ENCODE results near the gene LRP8.
"Not testable (repeated sequence)": the region's sequence is repeated elsewhere in the genome, so short reads cannot be mapped to it uniquely, and the experiment has no call there.

The LRP8 gene

GRCh38 chr1:53220171-53220961, 107.5 kb downstream of the LRP8 start, which contains the start of gene CZIB:
CZIB (minus strand) TSS chr1:53220634; CDS start chr1:53220575, 59 bp downstream.
- DNase-seq (ENCODE audit: low read depth in 2 of 2, low spot score in 1 of 2) = peak; percentile 84 to 89

- no peak for DNase-seq (ENCODE audit: low read depth in 2 of 2, low spot score in 1 of 2)
Observed at GRCh38 chr1:53219711-53220110, 108.2 kb downstream of the LRP8 start.

GRCh38 chr1:53218201-53218600, 109.7 kb downstream of the LRP8 start:
- DNase-seq (ENCODE audit: low read depth in 2 of 2, low spot score in 1 of 2) = no peak

- DNase-seq (ENCODE audit: low read depth in 2 of 2, low spot score in 1 of 2) = no peak
Observed at GRCh38 chr1:53214376-53214940, 113.4 kb downstream of the LRP8 start.

GRCh38 chr1:53210954-53211353, 116.9 kb downstream of the LRP8 start:
- no peak for DNase-seq (ENCODE audit: low read depth in 2 of 2, low spot score in 1 of 2)

GRCh38 chr1:53210352-53210751, 117.5 kb downstream of the LRP8 start:
- DNase-seq (ENCODE audit: low read depth in 2 of 2, low spot score in 1 of 2) = no peak

GRCh38 chr1:53207726-53208125, 120.1 kb downstream of the LRP8 start:
- DNase-seq (ENCODE audit: low read depth in 2 of 2, low spot score in 1 of 2) = no peak

GRCh38 chr1:53206735-53207379, 121.0 kb downstream of the LRP8 start:
- no peak for DNase-seq (ENCODE audit: low read depth in 2 of 2, low spot score in 1 of 2)

- not testable (repeated sequence) for DNase-seq (ENCODE audit: low read depth in 2 of 2, low spot score in 1 of 2)
Observed at GRCh38 chr1:53206083-53206685, 121.7 kb downstream of the LRP8 start.

GRCh38 chr1:53205496-53205895, 122.4 kb downstream of the LRP8 start:
- DNase-seq (ENCODE audit: low read depth in 2 of 2, low spot score in 1 of 2) = not testable (repeated sequence)

- no peak for DNase-seq (ENCODE audit: low read depth in 2 of 2, low spot score in 1 of 2)
Observed at GRCh38 chr1:53203466-53203865, 124.4 kb downstream of the LRP8 start.

GRCh38 chr1:53198241-53198651, 129.6 kb downstream of the LRP8 start:
- DNase-seq (ENCODE audit: low read depth in 2 of 2, low spot score in 1 of 2) = no peak

- DNase-seq (ENCODE audit: low read depth in 2 of 2, low spot score in 1 of 2) = no peak
Observed at GRCh38 chr1:53197291-53198200, 130.3 kb downstream of the LRP8 start.

GRCh38 chr1:53196485-53197290, 131.2 kb downstream of the LRP8 start, which contains the start of gene CPT2:
CPT2 (plus strand) TSS chr1:53196824; CDS start chr1:53196944, 120 bp downstream.
- peak; percentile 67 to 82 for DNase-seq (ENCODE audit: low read depth in 2 of 2, low spot score in 1 of 2)

GRCh38 chr1:53196017-53196484, 131.8 kb downstream of the LRP8 start:
- DNase-seq (ENCODE audit: low read depth in 2 of 2, low spot score in 1 of 2) = no peak

GRCh38 chr1:53195246-53196016, 132.4 kb downstream of the LRP8 start:
- DNase-seq (ENCODE audit: low read depth in 2 of 2, low spot score in 1 of 2) = no peak
